IMR-90 (cell line): Measurements from ENCODE around the gene SERHL2. TPM values are rescaled to one million over a fixed set of nuclear protein-coding genes. Genes with fewer than 3 reads are reported as not detected.

ENCODE experiments used
- ATAC-seq: fragments of 200-7000 bp; cut with Tn5 transposase; 2 replicates; pipeline ENCODE4 v1.9.1; 2020; ENCODE audit warnings: low read depth, mild to moderate bottlenecking, moderate library complexity
- BruUV-seq: library from RNA; stranded (reverse); fragments of 400-500 nt; replicated peaks from 2 replicates; lab custom pipeline; 2021; lab: Mats Ljungman, UMichigan
- CTCF ChIA-PET: fragments of 300-600 bp; formaldehyde crosslinking; extraction: SDS; loops from one replicate; lab custom pipeline; 2021; ENCODE audit warnings: antibody characterized with exemption; lab: Yijun Ruan, JAX
- POLR2A ChIA-PET: fragments of 300-600 bp; sonication (Branson Sonifier 250); formaldehyde crosslinking; loops from one replicate; lab custom pipeline; 2022; ENCODE audit warnings: antibody characterized with exemption; ENCODE audit not compliant: unreplicated experiment; lab: Charles Lee
- DNase-seq: peaks from one replicate; pipeline ENCODE4 v3.0.0; 2013
- H2AFZ ChIP-seq: replicated peaks from 2 replicates; pipeline ENCODE3; 2013; ENCODE audit warnings: low read length, mild to moderate bottlenecking; ENCODE audit not compliant: poor library complexity
- H2AK5ac ChIP-seq: 2 replicates; pipeline ENCODE4 v1.6.1; 2013; ENCODE audit warnings: low read depth, low read length, inconsistent platforms
- H2AK9ac ChIP-seq: replicated peaks from 2 replicates; pipeline ENCODE3; 2013; ENCODE audit warnings: mild to moderate bottlenecking, low read depth, low read length, moderate library complexity; ENCODE audit not compliant: poor library complexity
- H2BK120ac ChIP-seq: 2 replicates; pipeline ENCODE4 v1.6.1; 2013; ENCODE audit warnings: low read depth, low read length, inconsistent platforms
- H2BK15ac ChIP-seq: 3 replicates; pipeline ENCODE4 v1.6.1; 2013; ENCODE audit warnings: low read depth, low read length, inconsistent platforms
- H2BK20ac ChIP-seq: 2 replicates; pipeline ENCODE4 v1.6.1; 2013; ENCODE audit warnings: low read depth, mild to moderate bottlenecking, inconsistent platforms, low read length, moderate library complexity
- H2BK5ac ChIP-seq: 2 replicates; pipeline ENCODE4 v1.6.1; 2013; ENCODE audit warnings: mild to moderate bottlenecking, low read depth, low read length, inconsistent platforms; ENCODE audit not compliant: poor library complexity, severe bottlenecking
- H3K14ac ChIP-seq: replicated peaks from 2 replicates; pipeline ENCODE4 v1.6.1; 2013; ENCODE audit warnings: low read depth, low read length, inconsistent platforms
- H3K18ac ChIP-seq: 2 replicates; pipeline ENCODE4 v1.6.1; 2013; ENCODE audit warnings: low read depth, low read length, control low read depth
- H3K23ac ChIP-seq: 2 replicates; pipeline ENCODE4 v1.6.1; 2013; ENCODE audit warnings: low read depth, low read length, inconsistent platforms
- H3K27ac ChIP-seq: 2 replicates; pipeline ENCODE4 v1.5.1; 2013; ENCODE audit warnings: mild to moderate bottlenecking, control low read depth, low read length; ENCODE audit not compliant: insufficient read depth
- H3K27me3 ChIP-seq: 2 replicates; pipeline ENCODE4 v1.6.1; 2013; ENCODE audit warnings: low read length; ENCODE audit not compliant: control insufficient read depth, insufficient read depth
- H3K36me3 ChIP-seq: 2 replicates; pipeline ENCODE4 v1.6.1; 2013; ENCODE audit warnings: low read length, mixed read lengths; ENCODE audit not compliant: control insufficient read depth, insufficient read depth
- H3K4ac ChIP-seq: 2 replicates; pipeline ENCODE4 v1.6.1; 2013; ENCODE audit warnings: low read depth, low read length, inconsistent platforms
- H3K4me1 ChIP-seq: 2 replicates; pipeline ENCODE4 v1.6.1; 2013; ENCODE audit warnings: low read length, mixed read lengths; ENCODE audit not compliant: control insufficient read depth, insufficient read depth
- H3K4me2 ChIP-seq: 2 replicates; pipeline ENCODE4 v1.6.1; 2013; ENCODE audit warnings: low read depth, mild to moderate bottlenecking, control low read depth, low read length, moderate library complexity
- H3K4me3 ChIP-seq: 2 replicates; pipeline ENCODE4 v1.5.1; 2013; ENCODE audit warnings: low read depth, mild to moderate bottlenecking, control low read depth, low read length, moderate library complexity; ENCODE audit not compliant: insufficient read depth
- H3K56ac ChIP-seq: 2 replicates; pipeline ENCODE4 v1.6.1; 2013; ENCODE audit warnings: low read length, inconsistent platforms; ENCODE audit not compliant: insufficient read depth; ENCODE audit errors: extremely low read depth
- H3K79me1 ChIP-seq, 2 experiments: 2 replicates each; pipeline ENCODE4 v1.6.1; 2013; ENCODE audit warnings: low read length in 2 of 2, inconsistent platforms in 1 of 2, low read depth in 1 of 2
- H3K9ac ChIP-seq: 2 replicates; pipeline ENCODE4 v1.6.1; 2013; ENCODE audit warnings: low read depth, low read length, control low read depth
- H3K9me1 ChIP-seq: 2 replicates; pipeline ENCODE4 v1.6.1; 2013; ENCODE audit warnings: low read length, inconsistent platforms; ENCODE audit not compliant: insufficient read depth
- H3K9me3 ChIP-seq: 2 replicates; pipeline ENCODE4 v1.6.1; 2013; ENCODE audit warnings: low read length; ENCODE audit not compliant: control insufficient read depth, insufficient read depth
- H4K20me1 ChIP-seq: 2 replicates; pipeline ENCODE4 v1.6.1; 2013; ENCODE audit warnings: low read length, inconsistent platforms; ENCODE audit not compliant: insufficient read depth
- H4K5ac ChIP-seq: 2 replicates; pipeline ENCODE4 v1.6.1; 2013; ENCODE audit warnings: mild to moderate bottlenecking, low read depth, low read length, control low read depth
- H4K8ac ChIP-seq, 2 experiments: 2 replicates each; pipeline ENCODE4 v1.6.1; 2013; ENCODE audit warnings: low read depth in 2 of 2, low read length in 2 of 2, control low read depth in 1 of 2, inconsistent platforms in 1 of 2
- H4K91ac ChIP-seq: 2 replicates; pipeline ENCODE4 v1.6.1; 2013; ENCODE audit warnings: low read depth, low read length, inconsistent platforms; ENCODE audit not compliant: insufficient read depth
- BHLHE40 ChIP-seq: fragments of 150-350 bp; IDR thresholded peaks from 2 replicates; pipeline ENCODE4 v1.6.1; 2016; ENCODE audit warnings: mild to moderate bottlenecking, low read depth, low read length
- CEBPB ChIP-seq: IDR thresholded peaks from 2 replicates; pipeline ENCODE4 v1.6.1; 2012; ENCODE audit warnings: low read depth, low read length, improper control_type of control experiment
- CHD1 ChIP-seq: IDR thresholded peaks from 2 replicates; pipeline ENCODE4 v1.6.1; 2012; ENCODE audit warnings: low read depth, low read length, improper control_type of control experiment
- FOS ChIP-seq: fragments of 150-350 bp; IDR thresholded peaks from 2 replicates; pipeline ENCODE4 v1.6.1; 2016; ENCODE audit warnings: low read depth, low read length
- MAFK ChIP-seq: IDR thresholded peaks from 2 replicates; pipeline ENCODE4 v1.6.1; 2012; ENCODE audit warnings: low read depth, low read length, improper control_type of control experiment
- MXI1 ChIP-seq: IDR thresholded peaks from 2 replicates; pipeline ENCODE4 v1.6.1; 2012; ENCODE audit warnings: low read depth, mild to moderate bottlenecking, low read length, moderate library complexity, borderline replicate concordance
- NFE2L2 ChIP-seq: fragments of 150-350 bp; IDR thresholded peaks from 2 replicates; pipeline ENCODE4 v1.6.1; 2016; ENCODE audit warnings: low read depth, mild to moderate bottlenecking, low read length
- POLR2A ChIP-seq: IDR thresholded peaks from 2 replicates; pipeline ENCODE4 v1.6.1; 2012; ENCODE audit warnings: mild to moderate bottlenecking, low read depth, low read length
- RAD21 ChIP-seq: IDR thresholded peaks from 2 replicates; pipeline ENCODE4 v1.6.1; 2012; ENCODE audit warnings: low read length, improper control_type of control experiment
- RCOR1 ChIP-seq: IDR thresholded peaks from 2 replicates; pipeline ENCODE4 v1.6.1; 2012; ENCODE audit warnings: mild to moderate bottlenecking, low read length, improper control_type of control experiment; ENCODE audit not compliant: insufficient replicate concordance
- RFX5 ChIP-seq: IDR thresholded peaks from 2 replicates; pipeline ENCODE4 v1.8.0; 2012; ENCODE audit warnings: low read depth, mild to moderate bottlenecking, low read length, moderate library complexity
- SMC3 ChIP-seq: fragments of 150-350 bp; IDR thresholded peaks from 2 replicates; pipeline ENCODE4 v1.6.1; 2016; ENCODE audit warnings: low read depth, mild to moderate bottlenecking, antibody characterized with exemption, low read length, moderate library complexity
- USF2 ChIP-seq: fragments of 150-350 bp; IDR thresholded peaks from 2 replicates; pipeline ENCODE4 v1.6.1; 2017; ENCODE audit warnings: mild to moderate bottlenecking, antibody characterized with exemption, low read length, low read depth
- WGBS, 2 experiments: methylation state at CpG; one replicate each; pipeline versions ENCODE4 v1.1.5 to v1.1.7; 2013; ENCODE audit warnings: missing lambda C conversion rate in 2 of 2; ENCODE audit not compliant: insufficient read length in 1 of 2; ENCODE audit errors: extremely low coverage in 2 of 2; 5-methylcytosine and 5-hydroxymethylcytosine counted together
- dilution Hi-C: fragments of 300-500 bp; cut with HindIII; formaldehyde crosslinking; loops from one replicate; pipeline ENCODE4 v1.14.3; 2018; ENCODE audit warnings: low sequenced_read_pairs; ENCODE audit not compliant: unreplicated experiment
- in situ Hi-C: fragments of 300-500 bp; cut with MboI; formaldehyde crosslinking; loops from 3 replicates; pipeline ENCODE4 v1.14.3; 2019; ENCODE audit warnings: low sequenced_read_pairs, inconsistent platforms, mixed read lengths
- intact Hi-C: fragments of 100-400 bp; cut with micrococcal nuclease; formaldehyde crosslinking; loops from 2 replicates; pipeline ENCODE4 v1.10.0; 2022
- polyA plus RNA-seq, 3 experiments: library from polyadenylated mRNA; depleted of rRNA; stranded (reverse); fragments of >200 nt; gene quantifications; 2 replicates each; pipeline ENCODE4 v1.2.3, GENCODE V29; 2012; ENCODE audit warnings: low replicate concordance in 1 of 3
- total RNA-seq: library from RNA; depleted of rRNA; stranded (reverse); fragments of >200 nt; gene quantifications from 2 replicates; pipeline ENCODE4 v1.2.3, GENCODE V29; 2012

Gene SERHL2
- total and polyA plus RNA-seq, 2 of the 4 experiments (the other 2 are of a cell fraction): 4.5 to 5.0 TPM

- Histone ChIP-seq H2AK9ac (no peak overlapping the region), H3K9ac (no peak overlapping the region), H2AFZ (no peak overlapping the region), H2BK5ac (no peak overlapping the region), H2BK120ac (no peak overlapping the region), H2BK20ac (no peak overlapping the region), H2BK15ac (no peak overlapping the region), H3K27me3 (no peaks in the 10 kb centered on the region), H4K8ac (no peak overlapping the region), H3K9me1 (no peaks in the 10 kb centered on the region), H3K36me3 (peaks cover 2% of the 10 kb centered on the region; the same call in 1 of the 2 replicates), H4K5ac (no peak overlapping the region), H3K23ac (no peak overlapping the region), H3K18ac (no peak overlapping the region), H3K4me2 (no peak overlapping the region), H3K4me3 (no peak overlapping the region), H2AK5ac (no peak overlapping the region), H3K4me1 (peaks cover 2% of the 10 kb centered on the region; the same call in 1 of the 2 replicates), H3K4ac (no peak overlapping the region), H3K79me1 (no peaks in the 10 kb centered on the region), H3K14ac (no peak overlapping the region), H4K91ac (no peak overlapping the region), H3K56ac (no peak overlapping the region), H4K20me1 (peaks cover 4% of the 10 kb centered on the region), H3K9me3 (no peaks in the 10 kb centered on the region), H3K27ac (no peak overlapping the region)
- in situ Hi-C loops: no loop called here
- intact Hi-C loops: no loop called here
- ChIA-PET CTCF (no interaction called here), POLR2A (no interaction called here)
- TF ChIP-seq USF2: no peak
- no peak for TF ChIP-seq MXI1
- TF ChIP-seq CHD1: no peak
- TF ChIP-seq SMC3: no peak
- no peak for TF ChIP-seq POLR2A
- TF ChIP-seq FOS: no peak
- no peak for TF ChIP-seq RAD21
- TF ChIP-seq CEBPB: no peak
- no peak for TF ChIP-seq RFX5
- TF ChIP-seq RCOR1: no peak
- TF ChIP-seq NFE2L2: no peak
- no peak for TF ChIP-seq MAFK
- no peak for TF ChIP-seq BHLHE40
- dilution Hi-C loops: no loop called here
- no CpG with 5 or more reads among the region's 2 CpGs for WGBS, 2 experiments
- no peak for DNase-seq
- ATAC-seq: no peak
- BruUV-seq: no TSS peak
These were observed 8.9 kb downstream of the SERHL2 start for GRCh38 chr22:42562684-42563083.
